ENCODE data around the gene FRA10AC1.

DNA sequence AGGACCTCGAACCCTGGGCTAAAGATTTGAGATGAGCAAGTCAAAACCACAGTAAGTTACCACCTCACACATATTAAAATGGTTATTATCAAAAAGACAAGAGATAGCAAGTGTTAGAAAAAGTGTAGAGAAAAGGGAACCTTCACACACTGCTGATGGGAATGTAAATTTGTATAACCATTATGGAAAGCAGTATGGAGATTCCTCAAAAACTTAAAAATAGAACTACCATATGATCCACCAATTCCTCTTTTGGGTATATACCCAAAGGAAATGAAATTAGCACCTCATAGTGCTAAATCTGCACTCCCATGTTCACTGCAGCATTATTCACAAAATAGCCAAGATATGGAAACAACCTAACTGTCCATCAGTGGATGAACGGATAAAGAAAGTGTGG lies 20.8 kb upstream of the FRA10AC1 start:
- TF ChIP-seq, protein P1, sequence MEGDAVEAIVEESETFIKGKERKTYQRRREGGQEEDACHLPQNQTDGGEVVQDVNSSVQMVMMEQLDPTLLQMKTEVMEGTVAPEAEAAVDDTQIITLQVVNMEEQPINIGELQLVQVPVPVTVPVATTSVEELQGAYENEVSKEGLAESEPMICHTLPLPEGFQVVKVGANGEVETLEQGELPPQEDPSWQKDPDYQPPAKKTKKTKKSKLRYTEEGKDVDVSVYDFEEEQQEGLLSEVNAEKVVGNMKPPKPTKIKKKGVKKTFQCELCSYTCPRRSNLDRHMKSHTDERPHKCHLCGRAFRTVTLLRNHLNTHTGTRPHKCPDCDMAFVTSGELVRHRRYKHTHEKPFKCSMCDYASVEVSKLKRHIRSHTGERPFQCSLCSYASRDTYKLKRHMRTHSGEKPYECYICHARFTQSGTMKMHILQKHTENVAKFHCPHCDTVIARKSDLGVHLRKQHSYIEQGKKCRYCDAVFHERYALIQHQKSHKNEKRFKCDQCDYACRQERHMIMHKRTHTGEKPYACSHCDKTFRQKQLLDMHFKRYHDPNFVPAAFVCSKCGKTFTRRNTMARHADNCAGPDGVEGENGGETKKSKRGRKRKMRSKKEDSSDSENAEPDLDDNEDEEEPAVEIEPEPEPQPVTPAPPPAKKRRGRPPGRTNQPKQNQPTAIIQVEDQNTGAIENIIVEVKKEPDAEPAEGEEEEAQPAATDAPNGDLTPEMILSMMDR (conservative IDR thresholded peaks at IDR 0.05; ENCODE audit: low read depth, low read length), result no peak
- no peak for TF ChIP-seq EZH2 (IDR thresholded peaks at IDR 0.05; ENCODE audit: borderline replicate concordance, low read depth, low read length, poor library complexity, severe bottlenecking)
